OCI-LY3 (cell line): ENCODE data around the gene SNED1.

ENCODE experiments used
- H2AFZ ChIP-seq: fragments of 200-600, 300-600 bp; shearing (Covaris generic); 2 replicates; pipeline ENCODE4 v1.6.0; 2014; ENCODE audit warnings: antibody characterized with exemption, low read depth, low read length
- H3K27ac ChIP-seq: fragments of 200-600, 300-600 bp; sonication (generic); 2 replicates; pipeline ENCODE4 v1.5.1; 2014; ENCODE audit warnings: mild to moderate bottlenecking, low read length, moderate library complexity, mixed read lengths
- H3K27me3 ChIP-seq: fragments of 200-600, 300-600 bp; sonication (generic); 2 replicates; pipeline ENCODE4 v1.6.1; 2014; ENCODE audit warnings: low read depth, low read length, mixed read lengths
- H3K36me3 ChIP-seq: fragments of 200-600, 300-600 bp; sonication (generic); replicated peaks from 2 replicates; pipeline ENCODE3; 2014; ENCODE audit warnings: low read depth, low read length, mixed read lengths
- H3K4me1 ChIP-seq: fragments of 300-600, 200-600 bp; sonication (generic); 2 replicates; pipeline ENCODE4 v1.6.1; 2014; ENCODE audit warnings: low read length, mixed read lengths
- H3K4me2 ChIP-seq: fragments of 200-600, 300-600 bp; sonication (generic); 2 replicates; pipeline ENCODE4 v1.6.1; 2014; ENCODE audit warnings: low read length, mixed read lengths
- H3K4me3 ChIP-seq: fragments of 300-600, 200-600 bp; sonication (generic); 2 replicates; pipeline ENCODE4 v1.5.1; 2014; ENCODE audit warnings: antibody characterized with exemption, mild to moderate bottlenecking, low read length, moderate library complexity
- H3K79me2 ChIP-seq: fragments of 300-600, 200-600 bp; shearing (Covaris generic); 2 replicates; pipeline ENCODE4 v1.6.1; 2014; ENCODE audit warnings: mild to moderate bottlenecking, low read length, mixed read lengths
- H3K9ac ChIP-seq: fragments of 300-600, 200-600 bp; shearing (Covaris generic); 2 replicates; pipeline ENCODE4 v1.6.0; 2014; ENCODE audit warnings: mild to moderate bottlenecking, low read length, moderate library complexity
- H3K9me3 ChIP-seq: fragments of 200-600, 300-600 bp; shearing (Covaris generic); 2 replicates; pipeline ENCODE4 v1.6.1; 2014; ENCODE audit warnings: low read length, mixed read lengths; ENCODE audit not compliant: insufficient read depth
- H4K20me1 ChIP-seq: fragments of 200-600, 300-600 bp; sonication (generic); 2 replicates; pipeline ENCODE4 v1.6.1; 2016; ENCODE audit warnings: low read length, mixed read lengths; ENCODE audit not compliant: insufficient read depth
- EZH2phosphoT487 ChIP-seq: fragments of 200-600 bp; shearing (Covaris generic); IDR thresholded peaks from 2 replicates; pipeline ENCODE4 v1.6.1; 2018; ENCODE audit warnings: antibody characterized with exemption, mixed run types, low read depth
- TF ChIP-seq, protein P1 (sequence below): fragments of 200-600, 300-600 bp; sonication (generic); IDR thresholded peaks from 2 replicates; pipeline ENCODE4 v1.5.1; 2014; ENCODE audit warnings: antibody characterized with exemption, low read length, low read depth

Gene SNED1

DNA sequence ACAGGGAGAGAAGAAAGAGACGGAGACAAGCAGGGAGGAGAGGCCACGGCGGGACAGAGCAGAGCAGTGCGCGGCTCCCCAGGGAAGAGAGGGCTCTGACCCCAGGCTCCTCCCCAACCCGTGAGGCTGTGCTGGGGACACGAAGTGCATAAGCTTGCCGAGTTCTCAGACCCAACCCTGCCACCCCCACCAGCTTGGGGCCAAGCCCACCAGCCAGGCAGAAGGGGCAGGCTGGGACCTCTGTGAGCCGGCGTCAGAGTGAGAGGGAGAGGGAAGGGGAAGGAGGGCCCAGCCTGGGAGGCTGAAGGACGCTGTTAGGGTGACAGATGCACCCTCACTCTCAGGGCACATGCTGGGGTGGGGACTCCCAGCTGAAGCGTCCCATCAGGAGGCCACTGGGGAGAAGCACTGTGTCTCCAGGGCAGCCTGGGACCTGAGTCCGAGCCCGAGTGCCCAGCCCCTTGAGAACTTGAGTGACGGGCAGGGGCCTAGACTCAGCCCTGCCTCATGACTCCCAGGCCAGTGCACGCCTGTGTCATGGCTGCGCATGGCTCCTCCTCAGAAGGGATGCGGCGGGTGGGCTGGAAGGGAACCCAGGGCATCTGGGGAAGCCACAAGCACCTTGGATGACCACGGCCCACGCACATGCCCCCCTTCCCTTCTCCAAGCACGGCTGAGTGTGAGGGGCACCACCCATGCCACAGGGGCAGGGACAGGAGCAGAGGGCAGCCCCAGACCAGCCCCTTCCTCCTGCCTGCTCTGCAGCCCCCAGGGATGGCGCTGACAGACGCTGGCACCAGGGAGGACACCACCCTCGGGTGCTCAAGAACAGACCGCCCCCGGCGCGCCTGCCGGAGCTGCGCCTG, 72.6 kb downstream of the SNED1 start:
- Histone ChIP-seq H3K27ac (no peak overlapping the region), H3K4me3 (no peak overlapping the region), H3K9me3 (no peaks in the 10 kb centered on the region), H3K9ac (no peak overlapping the region), H4K20me1 (no peaks in the 10 kb centered on the region), H3K79me2 (no peaks in the 10 kb centered on the region), H3K36me3 (no peaks in the 10 kb centered on the region), H3K4me2 (no peak overlapping the region), H3K27me3 (no peaks in the 10 kb centered on the region), H2AFZ (no peak overlapping the region), H3K4me1 (peaks cover 6% of the 10 kb centered on the region)
- TF ChIP-seq, protein P1, sequence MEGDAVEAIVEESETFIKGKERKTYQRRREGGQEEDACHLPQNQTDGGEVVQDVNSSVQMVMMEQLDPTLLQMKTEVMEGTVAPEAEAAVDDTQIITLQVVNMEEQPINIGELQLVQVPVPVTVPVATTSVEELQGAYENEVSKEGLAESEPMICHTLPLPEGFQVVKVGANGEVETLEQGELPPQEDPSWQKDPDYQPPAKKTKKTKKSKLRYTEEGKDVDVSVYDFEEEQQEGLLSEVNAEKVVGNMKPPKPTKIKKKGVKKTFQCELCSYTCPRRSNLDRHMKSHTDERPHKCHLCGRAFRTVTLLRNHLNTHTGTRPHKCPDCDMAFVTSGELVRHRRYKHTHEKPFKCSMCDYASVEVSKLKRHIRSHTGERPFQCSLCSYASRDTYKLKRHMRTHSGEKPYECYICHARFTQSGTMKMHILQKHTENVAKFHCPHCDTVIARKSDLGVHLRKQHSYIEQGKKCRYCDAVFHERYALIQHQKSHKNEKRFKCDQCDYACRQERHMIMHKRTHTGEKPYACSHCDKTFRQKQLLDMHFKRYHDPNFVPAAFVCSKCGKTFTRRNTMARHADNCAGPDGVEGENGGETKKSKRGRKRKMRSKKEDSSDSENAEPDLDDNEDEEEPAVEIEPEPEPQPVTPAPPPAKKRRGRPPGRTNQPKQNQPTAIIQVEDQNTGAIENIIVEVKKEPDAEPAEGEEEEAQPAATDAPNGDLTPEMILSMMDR: no peak
- TF ChIP-seq EZH2phosphoT487: no peak

DNA sequence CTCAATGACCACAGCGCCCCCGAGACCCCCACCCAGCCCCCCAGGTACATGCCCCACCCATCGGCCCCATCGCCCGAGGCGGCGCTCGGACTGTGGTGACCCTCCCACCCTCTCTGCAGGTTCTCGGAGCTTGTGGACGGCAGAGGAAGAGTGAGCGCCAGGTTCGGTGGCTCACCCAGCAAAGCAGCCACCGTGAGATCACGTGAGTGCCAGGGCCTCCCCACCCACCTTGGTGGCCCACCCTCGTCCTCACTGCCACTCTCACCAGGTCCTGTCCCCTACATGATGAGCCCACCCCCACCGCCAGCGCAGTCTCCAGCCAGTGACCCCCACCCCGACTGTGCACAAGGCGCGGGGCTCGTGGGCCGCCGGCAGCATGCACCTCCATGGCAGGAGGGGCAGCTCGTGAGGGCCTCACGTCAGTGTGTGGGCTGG, 73.3 kb downstream of the SNED1 start:
- no peak overlapping the region for H2AFZ ChIP-seq
- no peaks in the 10 kb centered on the region for H3K79me2 ChIP-seq
- H3K4me3 ChIP-seq: no peak overlapping the region
- H4K20me1 ChIP-seq: no peaks in the 10 kb centered on the region
- H3K36me3 ChIP-seq: no peaks in the 10 kb centered on the region
- H3K9me3 ChIP-seq: no peaks in the 10 kb centered on the region
- no peak overlapping the region for H3K27ac ChIP-seq
- H3K4me1 ChIP-seq: peaks cover 6% of the 10 kb centered on the region
- H3K9ac ChIP-seq: no peak overlapping the region
- H3K4me2 ChIP-seq: no peak overlapping the region
- no peak for TF ChIP-seq EZH2phosphoT487
- TF ChIP-seq, protein P1: no peak
- H3K27me3 ChIP-seq: no peaks in the 10 kb centered on the region

DNA sequence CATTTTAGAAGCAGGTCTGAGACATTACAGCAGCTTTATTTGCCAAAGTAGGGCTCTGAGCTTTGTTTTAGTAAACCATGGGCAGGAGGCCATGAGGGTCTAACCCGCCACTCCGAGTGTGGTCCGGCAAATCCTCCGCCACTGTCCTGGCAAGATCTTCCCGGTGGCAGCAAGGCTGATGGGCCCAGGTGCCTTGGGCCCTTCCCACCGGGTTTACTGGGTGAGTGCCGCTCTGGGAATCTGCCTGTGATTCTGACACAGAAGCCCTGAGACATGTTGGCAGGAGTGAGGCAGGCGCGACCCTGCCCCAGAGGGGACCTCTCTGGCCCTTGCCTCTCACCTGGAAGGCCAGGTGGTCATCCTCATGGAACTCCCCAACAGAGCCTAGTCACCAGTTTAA, 73.7 kb downstream of the SNED1 start:
- H3K4me3 ChIP-seq: no peak overlapping the region

DNA sequence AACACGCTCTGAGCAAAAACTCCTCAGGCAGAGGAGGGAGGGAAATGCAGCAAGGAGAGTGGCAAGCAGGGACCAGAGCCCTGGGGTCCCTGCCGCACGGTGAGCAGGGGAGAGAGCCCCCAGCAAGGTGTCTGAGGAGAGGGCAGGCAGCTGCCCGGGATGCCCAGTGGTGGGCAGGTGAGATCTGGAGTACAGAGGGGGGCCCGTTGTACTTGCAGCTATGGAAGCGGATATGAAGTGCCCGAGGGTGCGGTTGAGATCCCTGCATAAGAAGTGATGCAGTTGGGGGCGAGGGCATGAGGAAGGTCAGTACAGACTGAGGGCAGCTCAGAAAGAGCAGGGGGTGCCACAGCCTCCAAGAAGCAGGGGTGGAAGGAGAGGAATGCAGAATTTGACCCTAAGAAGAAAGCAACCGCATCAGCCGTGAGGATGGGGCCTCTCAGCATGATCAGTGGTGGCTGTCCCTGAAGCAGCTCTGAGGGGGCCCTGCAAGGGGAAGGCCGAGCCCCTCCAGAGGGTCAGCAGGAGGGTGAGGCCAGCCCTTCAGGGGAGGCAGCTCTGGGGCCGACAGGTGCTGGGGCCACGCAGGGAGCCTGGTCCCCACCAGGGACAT, 74.2 kb downstream of the SNED1 start:
- H3K36me3 ChIP-seq: no peaks in the 10 kb centered on the region
- H2AFZ ChIP-seq: no peak overlapping the region
- TF ChIP-seq, protein P1: no peak
- TF ChIP-seq EZH2phosphoT487: no peak
- no peaks in the 10 kb centered on the region for H3K79me2 ChIP-seq
- no peak overlapping the region for H3K27ac ChIP-seq
- H3K4me1 ChIP-seq: peaks cover 6% of the 10 kb centered on the region
- H3K9me3 ChIP-seq: no peaks in the 10 kb centered on the region
- H3K27me3 ChIP-seq: no peaks in the 10 kb centered on the region
- no peaks in the 10 kb centered on the region for H4K20me1 ChIP-seq
- H3K4me3 ChIP-seq: no peak overlapping the region
- H3K9ac ChIP-seq: no peak overlapping the region
- no peak overlapping the region for H3K4me2 ChIP-seq

More for the DNA sequence above, 73.7 kb downstream of the SNED1 start:
- Histone ChIP-seq H2AFZ (no peak overlapping the region), H3K9ac (no peak overlapping the region), H3K36me3 (no peaks in the 10 kb centered on the region), H3K9me3 (no peaks in the 10 kb centered on the region), H3K27ac (no peak overlapping the region), H3K4me2 (no peak overlapping the region), H4K20me1 (no peaks in the 10 kb centered on the region), H3K4me1 (peaks cover 6% of the 10 kb centered on the region), H3K79me2 (no peaks in the 10 kb centered on the region), H3K27me3 (no peaks in the 10 kb centered on the region)
- no peak for TF ChIP-seq EZH2phosphoT487
- TF ChIP-seq, protein P1: no peak
